ENCODE results near the gene REPIN1. TPM values are rescaled to one million over a fixed set of nuclear protein-coding genes. Genes with fewer than 3 reads are reported as not detected.

The REPIN1 gene
- total RNA-seq, 1 experiment from 2014 or later, result 106 TPM

GRCh38 chr7:150398108-150398964 lies 29.7 kb downstream of the REPIN1 start:
- no peak overlapping the region for H4K8ac ChIP-seq (replicated peaks; ENCODE audit: insufficient read length, low read depth, low read length)
- Mint-ChIP-seq H3K4me3 (no peak overlapping the region), H3K9me3 (no peaks in the 10 kb centered on the region; a peak in 1 of 5 replicates), H3K4me1 (peaks cover 68 to 75% of the 10 kb centered on the region in 2 experiments), H3K36me3 (ENCODE audit: insufficient read depth in 1 of 3, low read depth in 3 of 3) (peaks cover 19 to 32% (median 24%) of the 10 kb centered on the region in 3 experiments), H3K27ac (peak overlapping the region; percentile 99; a peak in 5 of 7 replicates), H3K27me3 (ENCODE audit: low read depth) (no peaks in the 10 kb centered on the region)
- no peaks in the 10 kb centered on the region for H3K79me1 ChIP-seq (ENCODE audit: insufficient read depth, low read depth, low read length, poor library complexity, severe bottlenecking)
- no peak for TF ChIP-seq CTCF (conservative IDR thresholded peaks at IDR 0.05)
- no peak for DNase-seq
- no peaks in the 10 kb centered on the region for H3K79me2 ChIP-seq (ENCODE audit: insufficient read depth, low read length)
- no peak overlapping the region for H2BK5ac ChIP-seq (ENCODE audit: insufficient read length, low read length)
- no peak overlapping the region for H3K56ac ChIP-seq (ENCODE audit: insufficient read length, low read depth, low read length)
- no peak overlapping the region for H2BK120ac ChIP-seq (ENCODE audit: low read depth, low read length, poor library complexity, severe bottlenecking)
- no CpG with 5 or more reads among the region's 27 CpGs for WGBS (ENCODE audit: extremely low coverage, insufficient read length, low lambda C conversion rate)
- no peak overlapping the region for H2BK12ac ChIP-seq (ENCODE audit: insufficient read length, low read depth, low read length)
- no peaks in the 10 kb centered on the region for H4K20me1 ChIP-seq (ENCODE audit: control insufficient read depth, insufficient read depth, insufficient read length)
- peaks cover 33% of the 10 kb centered on the region for H3K4me1 ChIP-seq (ENCODE audit: insufficient read depth, low read length)
- H3K14ac ChIP-seq (ENCODE audit: insufficient read depth, low read length), result peak overlapping the region; percentile 9; the same call in 1 of the 2 replicates
- no peak overlapping the region for H3K4ac ChIP-seq (ENCODE audit: low read depth, low read length)
- H3K9ac ChIP-seq (ENCODE audit: extremely low read depth, insufficient read length, low read length), result no peak overlapping the region
- H3T11ph ChIP-seq (ENCODE audit: low read length), result no peak overlapping the region
- no peak overlapping the region for H2BK20ac ChIP-seq (ENCODE audit: low read depth, low read length, poor library complexity, severe bottlenecking)
- H3K23me2 ChIP-seq (ENCODE audit: insufficient read length, low read depth, low read length, poor library complexity, severe bottlenecking), result no peaks in the 10 kb centered on the region
- H3K4me2 ChIP-seq (ENCODE audit: insufficient read depth, insufficient read length, low read length), result no peak overlapping the region
- H4K5ac ChIP-seq (ENCODE audit: insufficient read length, low read depth, low read length), result no peak overlapping the region
- no peak overlapping the region for H4K91ac ChIP-seq (ENCODE audit: insufficient read length, low read depth, low read length)
- no peak overlapping the region for H2BK15ac ChIP-seq (ENCODE audit: low read depth, low read length)
- no peak overlapping the region for H2AFZ ChIP-seq (ENCODE audit: low read length)
- peak overlapping the region; percentile 33 for H3K18ac ChIP-seq (ENCODE audit: insufficient read length, low read depth, low read length)
- no peak overlapping the region for H3K27ac ChIP-seq (ENCODE audit: insufficient read length, low read depth, low read length)
- no peak overlapping the region for H2AK5ac ChIP-seq (ENCODE audit: insufficient read length, low read length)
- H3K27me3 ChIP-seq (ENCODE audit: insufficient read depth, low read length), result no peaks in the 10 kb centered on the region
- H3K23ac ChIP-seq (ENCODE audit: insufficient read length, low read depth, low read length), result no peak overlapping the region
- H3K9me3 ChIP-seq (ENCODE audit: control insufficient read depth, low read depth, low read length), result no peaks in the 10 kb centered on the region

All from H9 (cell line).